Endothelial cell of umbilical vein (primary cell): ENCODE measurements around the gene YWHAE.

Experiments
- EZH2 ChIP-seq: IDR thresholded peaks from 2 replicates; pipeline ENCODE4 v1.6.1; 2012; ENCODE audit warnings: borderline replicate concordance, low read depth, mild to moderate bottlenecking, moderate library complexity, low read length, inconsistent platforms; ENCODE audit not compliant: severe bottlenecking
- FOS ChIP-seq: IDR thresholded peaks from 2 replicates; pipeline ENCODE4 v1.6.1; 2011; ENCODE audit warnings: mild to moderate bottlenecking, low read length, moderate library complexity, borderline replicate concordance; ENCODE audit not compliant: insufficient read depth
- MYC ChIP-seq: IDR thresholded peaks from one replicate; pipeline ENCODE4 v1.6.1; 2011; ENCODE audit warnings: mild to moderate bottlenecking, low read depth, low read length
- POLR2A ChIP-seq: IDR thresholded peaks from 2 replicates; pipeline ENCODE4 v1.6.1; 2012; ENCODE audit warnings: low read depth, mild to moderate bottlenecking, control low read depth, low read length
- POLR2AphosphoS5 ChIP-seq: IDR thresholded peaks from 2 replicates; pipeline ENCODE4 v1.6.1; 2012; ENCODE audit warnings: low read depth, mild to moderate bottlenecking, control low read depth, low read length, moderate library complexity; ENCODE audit not compliant: insufficient read depth
- TF ChIP-seq, protein P1 (sequence below), 2 donors: IDR thresholded peaks; 1 replicate in 1 of 2; 2 replicates in 1 of 2; pipeline ENCODE4 v1.5.1; 2011; ENCODE audit warnings: low read length in 2 of 2, mild to moderate bottlenecking in 2 of 2, moderate library complexity in 2 of 2, control low read depth in 1 of 2, inconsistent platforms in 1 of 2, low read depth in 1 of 2; ENCODE audit not compliant: insufficient read depth in 1 of 2; ENCODE audit errors: extremely low read depth in 1 of 2
- TF ChIP-seq, protein P2 (sequence below): IDR thresholded peaks from 2 replicates; pipeline ENCODE4 v1.6.1; 2011; ENCODE audit not compliant: insufficient read depth, insufficient read length

DNA sequence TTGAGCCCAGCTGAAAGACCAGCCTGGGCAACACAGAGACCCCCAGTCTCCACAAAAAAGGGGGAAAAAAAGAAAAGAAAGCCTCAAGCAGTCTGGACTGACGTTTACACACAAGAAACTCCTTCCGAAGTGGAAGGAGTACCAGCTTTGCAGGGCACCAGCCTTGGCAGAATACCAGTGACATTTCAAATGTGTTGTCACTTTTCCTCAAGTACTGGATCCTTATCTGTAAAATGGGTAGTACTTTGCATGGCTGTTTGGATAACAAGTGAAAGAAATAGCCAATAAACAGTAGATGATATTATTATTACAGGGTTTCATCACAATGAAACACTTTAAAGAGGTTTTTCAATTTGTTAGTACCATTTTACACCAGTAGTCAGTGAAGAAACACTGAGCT lies 14.2 kb downstream of the YWHAE start:
- TF ChIP-seq, protein P1, sequence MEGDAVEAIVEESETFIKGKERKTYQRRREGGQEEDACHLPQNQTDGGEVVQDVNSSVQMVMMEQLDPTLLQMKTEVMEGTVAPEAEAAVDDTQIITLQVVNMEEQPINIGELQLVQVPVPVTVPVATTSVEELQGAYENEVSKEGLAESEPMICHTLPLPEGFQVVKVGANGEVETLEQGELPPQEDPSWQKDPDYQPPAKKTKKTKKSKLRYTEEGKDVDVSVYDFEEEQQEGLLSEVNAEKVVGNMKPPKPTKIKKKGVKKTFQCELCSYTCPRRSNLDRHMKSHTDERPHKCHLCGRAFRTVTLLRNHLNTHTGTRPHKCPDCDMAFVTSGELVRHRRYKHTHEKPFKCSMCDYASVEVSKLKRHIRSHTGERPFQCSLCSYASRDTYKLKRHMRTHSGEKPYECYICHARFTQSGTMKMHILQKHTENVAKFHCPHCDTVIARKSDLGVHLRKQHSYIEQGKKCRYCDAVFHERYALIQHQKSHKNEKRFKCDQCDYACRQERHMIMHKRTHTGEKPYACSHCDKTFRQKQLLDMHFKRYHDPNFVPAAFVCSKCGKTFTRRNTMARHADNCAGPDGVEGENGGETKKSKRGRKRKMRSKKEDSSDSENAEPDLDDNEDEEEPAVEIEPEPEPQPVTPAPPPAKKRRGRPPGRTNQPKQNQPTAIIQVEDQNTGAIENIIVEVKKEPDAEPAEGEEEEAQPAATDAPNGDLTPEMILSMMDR (IDR thresholded peaks at IDR 0.05; ENCODE audit: extremely low read depth in 1 of 2, insufficient read depth in 1 of 2, low read depth in 1 of 2, low read length in 2 of 2): no peak
- no peak for TF ChIP-seq EZH2
- TF ChIP-seq POLR2A: no peak
- TF ChIP-seq, protein P2, sequence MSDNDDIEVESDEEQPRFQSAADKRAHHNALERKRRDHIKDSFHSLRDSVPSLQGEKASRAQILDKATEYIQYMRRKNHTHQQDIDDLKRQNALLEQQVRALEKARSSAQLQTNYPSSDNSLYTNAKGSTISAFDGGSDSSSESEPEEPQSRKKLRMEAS: no peak
- no peak for TF ChIP-seq FOS
- TF ChIP-seq MYC: no peak
- TF ChIP-seq POLR2AphosphoS5: no peak
